Limb (tissue), 2 donors: Measurements from ENCODE around the gene ERBB4.
"Not testable (repeated sequence)": the region's sequence is repeated elsewhere in the genome, so short reads cannot be mapped to it uniquely, and the experiment has no call there.

Experiments used
- DNase-seq, 2 donors: peaks; one replicate each; pipeline ENCODE4 v3.0.0-alpha.2; 2016; ENCODE audit errors: extremely low spot score in 2 of 2

The ERBB4 gene

GRCh38 chr2:212299943-212300342 is 238.7 kb downstream of the ERBB4 start:
- no peak for DNase-seq

- DNase-seq, result no peak
Observed at GRCh38 chr2:212299333-212299732, 239.3 kb downstream of the ERBB4 start.

GRCh38 chr2:212295571-212295970 is 243.0 kb downstream of the ERBB4 start:
- no peak for DNase-seq

GRCh38 chr2:212294816-212295215 is 243.8 kb downstream of the ERBB4 start:
- no peak for DNase-seq

GRCh38 chr2:212289301-212289700 is 249.3 kb downstream of the ERBB4 start:
- no peak for DNase-seq

GRCh38 chr2:212288308-212288707 is 250.3 kb downstream of the ERBB4 start:
- DNase-seq, result no peak

GRCh38 chr2:212284166-212284565 is 254.4 kb downstream of the ERBB4 start:
- DNase-seq, result no peak

GRCh38 chr2:212282671-212283261 is 255.8 kb downstream of the ERBB4 start:
- DNase-seq, result no peak

GRCh38 chr2:212276813-212277212 is 261.8 kb downstream of the ERBB4 start:
- no peak for DNase-seq

GRCh38 chr2:212274215-212274614 is 264.4 kb downstream of the ERBB4 start:
- DNase-seq, result no peak

- DNase-seq, result no peak
Observed at GRCh38 chr2:212271583-212271982, 267.0 kb downstream of the ERBB4 start.

GRCh38 chr2:212269005-212269404 is 269.6 kb downstream of the ERBB4 start:
- no peak for DNase-seq

- no peak for DNase-seq
Observed at GRCh38 chr2:212266297-212266696, 272.3 kb downstream of the ERBB4 start.

- DNase-seq, result no peak
Observed at GRCh38 chr2:212265777-212266176, 272.8 kb downstream of the ERBB4 start.

- no peak for DNase-seq
Observed at GRCh38 chr2:212264187-212264586, 274.4 kb downstream of the ERBB4 start.

- no peak for DNase-seq
Observed at GRCh38 chr2:212259226-212259625, 279.4 kb downstream of the ERBB4 start.

- no peak for DNase-seq
Observed at GRCh38 chr2:212254339-212254738, 284.3 kb downstream of the ERBB4 start.

- peak in 1 of 2 donors; percentile 11 for DNase-seq
Observed at GRCh38 chr2:212249451-212249850, 289.2 kb downstream of the ERBB4 start.

- no peak for DNase-seq
Observed at GRCh38 chr2:212245880-212246279, 292.7 kb downstream of the ERBB4 start.

- no peak for DNase-seq
Observed at GRCh38 chr2:212242724-212243123, 295.9 kb downstream of the ERBB4 start.

- not testable (repeated sequence) for DNase-seq
Observed at GRCh38 chr2:212238152-212238551, 300.4 kb downstream of the ERBB4 start.

GRCh38 chr2:212237350-212238095 is 301.1 kb downstream of the ERBB4 start:
- no peak for DNase-seq

- no peak for DNase-seq
Observed at GRCh38 chr2:212228743-212229171, 309.8 kb downstream of the ERBB4 start.
